ENCODE measurements around the gene THPO. TPM values are rescaled to one million over a fixed set of nuclear protein-coding genes. Genes with fewer than 3 reads are reported as not detected.

THPO gene
- total and polyA plus RNA-seq, 9 of the 15 experiments (the other 6 are each of a cell fraction or from before 2014, with no cell fraction given): 0.11 to 1.1 (median 0.35) TPM; not detected in 1

- peak; percentile 84 for TF ChIP-seq POLR2B (IDR thresholded peaks at IDR 0.05; ENCODE audit: low read depth, partially characterized antibody)
- no peak for TF ChIP-seq AFF1 (IDR thresholded peaks at IDR 0.05; ENCODE audit: low read depth in 1 of 2, partially characterized antibody in 2 of 2)
- TF ChIP-seq, protein P1, sequence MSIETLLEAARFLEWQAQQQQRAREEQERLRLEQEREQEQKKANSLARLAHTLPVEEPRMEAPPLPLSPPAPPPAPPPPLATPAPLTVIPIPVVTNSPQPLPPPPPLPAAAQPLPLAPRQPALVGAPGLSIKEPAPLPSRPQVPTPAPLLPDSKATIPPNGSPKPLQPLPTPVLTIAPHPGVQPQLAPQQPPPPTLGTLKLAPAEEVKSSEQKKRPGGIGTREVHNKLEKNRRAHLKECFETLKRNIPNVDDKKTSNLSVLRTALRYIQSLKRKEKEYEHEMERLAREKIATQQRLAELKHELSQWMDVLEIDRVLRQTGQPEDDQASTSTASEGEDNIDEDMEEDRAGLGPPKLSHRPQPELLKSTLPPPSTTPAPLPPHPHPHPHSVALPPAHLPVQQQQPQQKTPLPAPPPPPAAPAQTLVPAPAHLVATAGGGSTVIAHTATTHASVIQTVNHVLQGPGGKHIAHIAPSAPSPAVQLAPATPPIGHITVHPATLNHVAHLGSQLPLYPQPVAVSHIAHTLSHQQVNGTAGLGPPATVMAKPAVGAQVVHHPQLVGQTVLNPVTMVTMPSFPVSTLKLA (conservative IDR thresholded peaks at IDR 0.05): peak in 1 of 2 experiments; percentile 66; a peak in 3 of 4 replicates
- no peak for TF ChIP-seq ZNF165 (CRISPR knock-in tag; IDR thresholded peaks at IDR 0.05; ENCODE audit: borderline replicate concordance)
- TF ChIP-seq PKNOX1 (IDR thresholded peaks at IDR 0.05): 0 out of 2 replicates have a peak, but pooled peaks have one; percentile 15
- TF ChIP-seq RAD21 (CRISPR knock-in tag; conservative IDR thresholded peaks at IDR 0.05 in 1 of 2, IDR thresholded peaks at IDR 0.05 in 1 of 2): 0 out of 4 replicates have a peak, but pooled peaks of 1 of the 2 experiments have one; percentile 7
- no peak for TF ChIP-seq HCFC1 (IDR thresholded peaks at IDR 0.05; ENCODE audit: low read depth, low read length)
- no peak for TF ChIP-seq NFIC (IDR thresholded peaks at IDR 0.05)
- no peak for TF ChIP-seq NFIX (CRISPR knock-in tag; IDR thresholded peaks at IDR 0.05; ENCODE audit: low read depth)
- TF ChIP-seq TAF1 (IDR thresholded peaks at IDR 0.05; ENCODE audit: control insufficient read depth, extremely low read depth, insufficient read depth, low read length, severe bottlenecking): no peak
- TF ChIP-seq NCOA1 (IDR thresholded peaks at IDR 0.05; ENCODE audit: low read depth): peak; percentile 84; the same call in 1 of the 2 replicates
- TF ChIP-seq, protein P2, sequence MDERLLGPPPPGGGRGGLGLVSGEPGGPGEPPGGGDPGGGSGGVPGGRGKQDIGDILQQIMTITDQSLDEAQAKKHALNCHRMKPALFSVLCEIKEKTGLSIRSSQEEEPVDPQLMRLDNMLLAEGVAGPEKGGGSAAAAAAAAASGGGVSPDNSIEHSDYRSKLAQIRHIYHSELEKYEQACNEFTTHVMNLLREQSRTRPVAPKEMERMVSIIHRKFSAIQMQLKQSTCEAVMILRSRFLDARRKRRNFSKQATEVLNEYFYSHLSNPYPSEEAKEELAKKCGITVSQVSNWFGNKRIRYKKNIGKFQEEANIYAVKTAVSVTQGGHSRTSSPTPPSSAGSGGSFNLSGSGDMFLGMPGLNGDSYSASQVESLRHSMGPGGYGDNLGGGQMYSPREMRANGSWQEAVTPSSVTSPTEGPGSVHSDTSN (CRISPR knock-in tag; IDR thresholded peaks at IDR 0.05; ENCODE audit: low read depth): no peak
- TF ChIP-seq, protein P2 (tag; conservative IDR thresholded peaks at IDR 0.05; ENCODE audit: low read depth): no peak
- peak; percentile 50; the same call in 1 of the 2 replicates for TF ChIP-seq ZNF282 (CRISPR knock-in tag; IDR thresholded peaks at IDR 0.05)
- TF ChIP-seq ADNP (tag; IDR thresholded peaks at IDR 0.05): no peak
- no peak for TF ChIP-seq ZNF444 (CRISPR knock-in tag; IDR thresholded peaks at IDR 0.05)
- no peak; a peak in 1 of 4 replicates for TF ChIP-seq SRF (CRISPR knock-in tag; IDR thresholded peaks at IDR 0.05)
Measured at GRCh38 chr3:184335661-184336546, 42.1 kb downstream of the THPO start (continued).

Data from K562 (cell line).